Hepatocyte (in vitro differentiated cells): ENCODE data around the gene FXYD1. TPM values are rescaled to one million over a fixed set of nuclear protein-coding genes. Genes with fewer than 3 reads are reported as not detected.

Source experiments
- DNase-seq: peaks from one replicate; pipeline ENCODE4 v3.0.0-alpha.2; 2016; ENCODE audit warnings: low spot score
- H2AFZ ChIP-seq: fragments of 200-600 bp; sonication (generic); 2 replicates; pipeline ENCODE4 v1.6.0; 2016; ENCODE audit warnings: antibody characterized with exemption, mild to moderate bottlenecking
- H3K27ac ChIP-seq: fragments of 200-600 bp; sonication (generic); 2 replicates; pipeline ENCODE4 v1.5.1; 2016; ENCODE audit warnings: mild to moderate bottlenecking
- H3K27me3 ChIP-seq: fragments of 200-600 bp; sonication (generic); 2 replicates; pipeline ENCODE4 v1.6.1; 2016
- H3K36me3 ChIP-seq: fragments of 200-600 bp; sonication (generic); replicated peaks from 2 replicates; pipeline ENCODE4 v1.5.1; 2016; ENCODE audit warnings: low read depth; ENCODE audit not compliant: insufficient read depth
- H3K4me1 ChIP-seq: fragments of 200-600 bp; sonication (generic); 2 replicates; pipeline ENCODE4 v1.5.1; 2016; ENCODE audit warnings: mild to moderate bottlenecking, moderate library complexity; ENCODE audit not compliant: insufficient read depth
- H3K4me2 ChIP-seq: fragments of 200-600 bp; sonication (generic); 2 replicates; pipeline ENCODE4 v1.6.0; 2016
- H3K4me3 ChIP-seq: fragments of 200-600 bp; sonication (generic); 2 replicates; pipeline ENCODE4 v1.5.1; 2016; ENCODE audit warnings: mild to moderate bottlenecking
- H3K79me2 ChIP-seq: fragments of 200-600 bp; sonication (generic); 2 replicates; pipeline ENCODE4 v1.6.0; 2017; ENCODE audit warnings: mild to moderate bottlenecking
- H3K9me2 ChIP-seq: fragments of 200-600 bp; sonication (generic); replicated peaks from 2 replicates; pipeline ENCODE4 v1.6.0; 2017; ENCODE audit warnings: mild to moderate bottlenecking; ENCODE audit not compliant: insufficient read depth
- H3K9me3 ChIP-seq: fragments of 200-600 bp; sonication (generic); 2 replicates; pipeline ENCODE4 v1.5.1; 2016; ENCODE audit warnings: low read depth, mild to moderate bottlenecking
- H4K20me1 ChIP-seq: fragments of 200-600 bp; sonication (generic); 2 replicates; pipeline ENCODE4 v1.6.0; 2016; ENCODE audit warnings: mild to moderate bottlenecking; ENCODE audit not compliant: insufficient read depth, poor library complexity, severe bottlenecking
- CTCF ChIP-seq: fragments of 200-600 bp; sonication (generic); IDR thresholded peaks from 2 replicates; pipeline ENCODE4 v1.5.1; 2016; ENCODE audit warnings: antibody characterized with exemption, mild to moderate bottlenecking; ENCODE audit not compliant: poor library complexity
- EZH2 ChIP-seq: fragments of 200-600 bp; sonication (generic); IDR thresholded peaks from 2 replicates; pipeline ENCODE4 v1.6.1; 2016; ENCODE audit warnings: antibody characterized with exemption, mild to moderate bottlenecking, borderline replicate concordance
- EZH2phosphoT487 ChIP-seq: fragments of 200-600 bp; sonication (generic); IDR thresholded peaks from one replicate; pipeline ENCODE4 v1.6.1; 2018; ENCODE audit warnings: antibody characterized with exemption, mild to moderate bottlenecking, low read depth, moderate library complexity; ENCODE audit not compliant: unreplicated experiment, severe bottlenecking
- WGBS: methylation state at CpG from one replicate; pipeline ENCODE4 v1.1.6; 2016; ENCODE audit warnings: low lambda C conversion rate; ENCODE audit errors: missing lambda C conversion rate; 5-methylcytosine and 5-hydroxymethylcytosine counted together
- polyA plus RNA-seq: library from polyadenylated mRNA; unstranded; fragments of >200 nt; fragmentation: Nextera tagmentation; extraction: Ambion mirVana; gene quantifications from 2 replicates; pipeline ENCODE4 v1.2.1, GENCODE V29; 2016
- total RNA-seq: library from RNA; depleted of rRNA; stranded (reverse); fragments of >200 nt; gene quantifications from 2 replicates; pipeline ENCODE4 v1.2.3, GENCODE V29; 2014

The FXYD1 gene
- total and polyA plus RNA-seq, 2 experiments from 2014 or later, result 2.9 to 22.0 TPM

- WGBS, result 95% methylated on average over 5 of the region's 5 CpGs
- Histone ChIP-seq H3K4me3 (no peak overlapping the region), H2AFZ (no peak overlapping the region), H3K27ac (no peak overlapping the region), H3K79me2 (no peaks in the 10 kb centered on the region), H3K4me1 (peaks cover 10% of the 10 kb centered on the region), H4K20me1 (no peaks in the 10 kb centered on the region), H3K9me3 (no peaks in the 10 kb centered on the region), H3K27me3 (no peaks in the 10 kb centered on the region), H3K4me2 (no peak overlapping the region), H3K9me2 (no peaks in the 10 kb centered on the region), H3K36me3 (no peaks in the 10 kb centered on the region)
- no peak for DNase-seq
- no peak for TF ChIP-seq CTCF
- no peak for TF ChIP-seq EZH2phosphoT487
- no peak for TF ChIP-seq EZH2
Measured at GRCh38 chr19:35093430-35093829, 45.2 kb upstream of the FXYD1 start.

GRCh38 chr19:35093941-35094647, 44.5 kb upstream of the FXYD1 start:
- H4K20me1 ChIP-seq, result no peaks in the 10 kb centered on the region
- 98% methylated on average over 11 of the region's 11 CpGs for WGBS
- no peak overlapping the region for H2AFZ ChIP-seq
- DNase-seq, result no peak
- H3K27me3 ChIP-seq, result no peaks in the 10 kb centered on the region
- no peak overlapping the region for H3K4me3 ChIP-seq
- no peaks in the 10 kb centered on the region for H3K79me2 ChIP-seq
- H3K9me2 ChIP-seq, result no peaks in the 10 kb centered on the region
- no peaks in the 10 kb centered on the region for H3K36me3 ChIP-seq
- no peak overlapping the region for H3K27ac ChIP-seq
- no peaks in the 10 kb centered on the region for H3K9me3 ChIP-seq
- H3K4me2 ChIP-seq, result no peak overlapping the region
- peaks cover 10% of the 10 kb centered on the region for H3K4me1 ChIP-seq
- TF ChIP-seq EZH2phosphoT487 (no peak), CTCF (no peak), EZH2 (no peak)

- no peak overlapping the region for H2AFZ ChIP-seq
- H3K36me3 ChIP-seq, result no peaks in the 10 kb centered on the region
- H3K4me3 ChIP-seq, result no peak overlapping the region
- WGBS, result 89% methylated on average over 4 of the region's 4 CpGs
- H3K27me3 ChIP-seq, result no peaks in the 10 kb centered on the region
- peaks cover 10% of the 10 kb centered on the region for H3K4me1 ChIP-seq
- no peaks in the 10 kb centered on the region for H3K9me2 ChIP-seq
- no peaks in the 10 kb centered on the region for H3K9me3 ChIP-seq
- H3K79me2 ChIP-seq, result no peaks in the 10 kb centered on the region
- no peak for DNase-seq
- no peak overlapping the region for H3K27ac ChIP-seq
- no peak overlapping the region for H3K4me2 ChIP-seq
- TF ChIP-seq EZH2 (no peak), CTCF (no peak), EZH2phosphoT487 (no peak)
- H4K20me1 ChIP-seq, result no peaks in the 10 kb centered on the region
Measured at GRCh38 chr19:35094656-35095055, 44.0 kb upstream of the FXYD1 start.
